HCT116 (cell line): ENCODE results near the gene EIF4G3. TPM values are rescaled to one million over a fixed set of nuclear protein-coding genes. Genes with fewer than 3 reads are reported as not detected.
A peak's percentile ranks its signal among the peaks of the same experiment; 100 is the strongest.

Source experiments
- ATAC-seq: fragments of 200-7000 bp; cut with Tn5 transposase; 2 replicates; pipeline ENCODE4 v1.9.1; 2020; ENCODE audit warnings: mild to moderate bottlenecking, moderate library complexity
- BruUV-seq: library from RNA; stranded (reverse); fragments of 400-500 nt; replicated peaks from 2 replicates; lab custom pipeline; 2021; lab: Mats Ljungman, UMichigan
- CTCF ChIA-PET: fragments of 300-600 bp; sonication (Branson Sonifier 250); formaldehyde crosslinking; loops from one replicate; lab custom pipeline; 2021; ENCODE audit warnings: antibody characterized with exemption; lab: Charles Lee
- POLR2A ChIA-PET: fragments of 300-600, 350-600 bp; sonication (Branson Sonifier 250); formaldehyde crosslinking; loops from one replicate; lab custom pipeline; 2021; ENCODE audit warnings: antibody characterized with exemption; lab: Charles Lee
- RAD21 ChIA-PET, 2 experiments: fragments of 300-600 bp; sonication (Branson Sonifier 250); formaldehyde crosslinking; loops; one replicate each; lab custom pipeline; 2023; ENCODE audit warnings: low total read pairs in 2 of 2; ENCODE audit not compliant: uncharacterized antibody in 2 of 2, unreplicated experiment in 2 of 2, low non-redundant PET in 1 of 2; lab: Charles Lee
- DNase-seq: peaks from one replicate; pipeline ENCODE4 v3.0.0-alpha.2; 2010; ENCODE audit warnings: low read depth, low spot score
- H2AFZ ChIP-seq: fragments of 200-600 bp; shearing (Covaris generic), sonication (generic); 2 replicates; pipeline ENCODE4 v1.6.1; 2017; ENCODE audit warnings: low read depth, mixed run types, mixed read lengths, antibody characterized with exemption, low read length; ENCODE audit not compliant: poor library complexity, severe bottlenecking
- H3K27ac ChIP-seq: 2 replicates; pipeline ENCODE4 v1.5.1; 2012; ENCODE audit warnings: low read depth, low read length
- H3K27me3 ChIP-seq: fragments of 200-600 bp; sonication (generic); 2 replicates; pipeline ENCODE4 v1.6.1; 2016; ENCODE audit warnings: mixed run types, low read length, mixed read lengths; ENCODE audit not compliant: insufficient read depth
- H3K36me3 ChIP-seq, 2 experiments: fragments of 200-500 bp in 1 of 2; fragments of 200-600 bp in 1 of 2; sonication (Bioruptor generic) in 1 of 2; sonication (generic) in 1 of 2; 2 replicates each; pipeline versions ENCODE4 v1.5.1 to v1.6.1; 2014 to 2016; ENCODE audit warnings: low read length in 2 of 2, inconsistent platforms in 1 of 2, mixed read lengths in 1 of 2, mixed run types in 1 of 2; ENCODE audit not compliant: insufficient read depth in 2 of 2, control insufficient read depth in 1 of 2
- H3K4me1 ChIP-seq, 2 experiments: fragments of 200-600 bp in 1 of 2; sonication (generic) in 1 of 2; 2 replicates each; pipeline versions ENCODE4 v1.5.1 to v1.6.1; 2012 to 2017; ENCODE audit warnings: low read length in 2 of 2, inconsistent platforms in 1 of 2, mild to moderate bottlenecking in 1 of 2, mixed read lengths in 1 of 2, mixed run types in 1 of 2, moderate library complexity in 1 of 2; ENCODE audit not compliant: insufficient read depth in 2 of 2, control insufficient read depth in 1 of 2
- H3K4me2 ChIP-seq: fragments of 200-600 bp; sonication (generic); 2 replicates; pipeline ENCODE4 v1.6.1; 2017; ENCODE audit warnings: mixed run types, low read length, mixed read lengths
- H3K4me3 ChIP-seq, 2 experiments: fragments of 200-600 bp in 1 of 2; sonication (generic) in 1 of 2; replicated peaks in 1 of 2; 2 replicates each; pipeline ENCODE4 v1.5.1; 2011 to 2016; ENCODE audit warnings: low read length in 2 of 2, control low read depth in 1 of 2, low read depth in 1 of 2, mild to moderate bottlenecking in 1 of 2, mixed read lengths in 1 of 2, mixed run types in 1 of 2
- H3K79me2 ChIP-seq: fragments of 200-600 bp; sonication (generic); 2 replicates; pipeline ENCODE4 v1.6.1; 2017; ENCODE audit warnings: mild to moderate bottlenecking, mixed run types, low read length, moderate library complexity, mixed read lengths; ENCODE audit not compliant: insufficient read depth
- H3K9ac ChIP-seq: fragments of 200-600 bp; sonication (generic); 2 replicates; pipeline ENCODE4 v1.6.1; 2016; ENCODE audit warnings: low read length, mixed read lengths
- H3K9me2 ChIP-seq: fragments of 200-600 bp; sonication (generic), shearing (Covaris generic); 2 replicates; pipeline ENCODE4 v1.6.1; 2017; ENCODE audit warnings: mixed run types, mild to moderate bottlenecking, moderate library complexity; ENCODE audit not compliant: insufficient read depth
- H3K9me3 ChIP-seq, 2 experiments: fragments of 200-500 bp in 1 of 2; fragments of 200-600 bp in 1 of 2; sonication (Bioruptor generic) in 1 of 2; sonication (generic) in 1 of 2; 2 replicates each; pipeline ENCODE4 v1.6.1; 2014 to 2017; ENCODE audit warnings: low read length in 2 of 2, mixed read lengths in 2 of 2, inconsistent platforms in 1 of 2, low read depth in 1 of 2, mild to moderate bottlenecking in 1 of 2, mixed run types in 1 of 2, moderate library complexity in 1 of 2; ENCODE audit not compliant: control insufficient read depth in 1 of 2, insufficient read depth in 1 of 2
- H4K20me1 ChIP-seq: fragments of 200-600 bp; sonication (generic), shearing (Covaris generic); 2 replicates; pipeline ENCODE4 v1.6.1; 2017; ENCODE audit warnings: mixed run types, mild to moderate bottlenecking, moderate library complexity; ENCODE audit not compliant: insufficient read depth
- CBX3 ChIP-seq: IDR thresholded peaks from 2 replicates; pipeline ENCODE4 v1.6.1; 2012; ENCODE audit warnings: low read depth
- EZH2 ChIP-seq: fragments of 200-600 bp; sonication (generic); IDR thresholded peaks from 2 replicates; pipeline ENCODE4 v1.6.1; 2017; ENCODE audit warnings: antibody characterized with exemption, mixed run types
- JUND ChIP-seq: IDR thresholded peaks from 2 replicates; pipeline ENCODE4 v1.6.1; 2012
- POLR2A ChIP-seq: IDR thresholded peaks from 2 replicates; pipeline ENCODE4 v1.7.0; 2011; ENCODE audit warnings: borderline replicate concordance; ENCODE audit not compliant: insufficient read depth, insufficient read length; ENCODE audit errors: extremely low read depth
- POLR2AphosphoS5 ChIP-seq: IDR thresholded peaks from 2 replicates; pipeline ENCODE4 v1.6.1; 2011; ENCODE audit warnings: mild to moderate bottlenecking, low read depth, low read length, moderate library complexity
- RAD21 ChIP-seq: IDR thresholded peaks from 2 replicates; pipeline ENCODE4 v1.6.1; 2012; ENCODE audit warnings: low read depth, mild to moderate bottlenecking
- REST ChIP-seq: IDR thresholded peaks from 2 replicates; pipeline ENCODE4 v1.6.1; 2012; ENCODE audit warnings: low read depth
- SIN3A ChIP-seq: IDR thresholded peaks from 2 replicates; pipeline ENCODE4 v1.6.1; 2012; ENCODE audit warnings: low read depth
- SRF ChIP-seq: IDR thresholded peaks from 2 replicates; pipeline ENCODE4 v1.6.1; 2012; ENCODE audit warnings: low read depth
- YY1 ChIP-seq: IDR thresholded peaks from 2 replicates; pipeline ENCODE4 v1.6.1; 2011; ENCODE audit warnings: low read length, low read depth, moderate library complexity, mild to moderate bottlenecking; ENCODE audit not compliant: insufficient replicate concordance; ENCODE audit errors: extremely low read depth
- ZBTB33 ChIP-seq: IDR thresholded peaks from 2 replicates; pipeline ENCODE4 v1.6.1; 2011; ENCODE audit warnings: mild to moderate bottlenecking, low read length, moderate library complexity; ENCODE audit not compliant: insufficient replicate concordance; ENCODE audit errors: extremely low read depth
- intact Hi-C: fragments of 100-400 bp; cut with micrococcal nuclease; formaldehyde crosslinking; loops from 2 replicates; pipeline ENCODE4 v1.10.0; 2022
- total RNA-seq: library from RNA; stranded (reverse); gene quantifications from one replicate; pipeline ENCODE4 v1.2.1, GENCODE V29; 2021; ENCODE audit not compliant: unreplicated experiment
- TF ChIP-seq, protein P1 (sequence below), 3 experiments: fragments of 200-600 bp in 1 of 3; sonication (generic) in 1 of 3; IDR thresholded peaks in 2 of 3; conservative IDR thresholded peaks in 1 of 3; 2 replicates each; pipeline ENCODE4 v1.5.1; 2012 to 2017; ENCODE audit warnings: low read depth in 2 of 3, low read length in 2 of 3, antibody characterized with exemption in 1 of 3, borderline replicate concordance in 1 of 3, control low read depth in 1 of 3, mild to moderate bottlenecking in 1 of 3, mixed read lengths in 1 of 3, mixed run types in 1 of 3, moderate library complexity in 1 of 3; ENCODE audit not compliant: insufficient read depth in 1 of 3
- TF ChIP-seq, protein P2 (sequence below): IDR thresholded peaks from 2 replicates; pipeline ENCODE4 v1.6.1; 2012

The EIF4G3 gene
- total RNA-seq, 1 experiment from 2014 or later: 40.1 TPM

GRCh38 chr1:21000245-21000594 is 176.5 kb downstream of the EIF4G3 start:
- H3K9me2 ChIP-seq: no peaks in the 10 kb centered on the region
- H3K9me3 ChIP-seq: no peaks in the 10 kb centered on the region
- H3K79me2 ChIP-seq: no peaks in the 10 kb centered on the region; the same call in 1 of the 2 replicates
- no peak for TF ChIP-seq REST
- TF ChIP-seq SIN3A: no peak
- TF ChIP-seq, protein P1, sequence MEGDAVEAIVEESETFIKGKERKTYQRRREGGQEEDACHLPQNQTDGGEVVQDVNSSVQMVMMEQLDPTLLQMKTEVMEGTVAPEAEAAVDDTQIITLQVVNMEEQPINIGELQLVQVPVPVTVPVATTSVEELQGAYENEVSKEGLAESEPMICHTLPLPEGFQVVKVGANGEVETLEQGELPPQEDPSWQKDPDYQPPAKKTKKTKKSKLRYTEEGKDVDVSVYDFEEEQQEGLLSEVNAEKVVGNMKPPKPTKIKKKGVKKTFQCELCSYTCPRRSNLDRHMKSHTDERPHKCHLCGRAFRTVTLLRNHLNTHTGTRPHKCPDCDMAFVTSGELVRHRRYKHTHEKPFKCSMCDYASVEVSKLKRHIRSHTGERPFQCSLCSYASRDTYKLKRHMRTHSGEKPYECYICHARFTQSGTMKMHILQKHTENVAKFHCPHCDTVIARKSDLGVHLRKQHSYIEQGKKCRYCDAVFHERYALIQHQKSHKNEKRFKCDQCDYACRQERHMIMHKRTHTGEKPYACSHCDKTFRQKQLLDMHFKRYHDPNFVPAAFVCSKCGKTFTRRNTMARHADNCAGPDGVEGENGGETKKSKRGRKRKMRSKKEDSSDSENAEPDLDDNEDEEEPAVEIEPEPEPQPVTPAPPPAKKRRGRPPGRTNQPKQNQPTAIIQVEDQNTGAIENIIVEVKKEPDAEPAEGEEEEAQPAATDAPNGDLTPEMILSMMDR (IDR thresholded peaks at IDR 0.05 in 2 of 3, conservative IDR thresholded peaks at IDR 0.05 in 1 of 3; ENCODE audit: borderline replicate concordance in 1 of 3, insufficient read depth in 1 of 3, low read depth in 2 of 3, low read length in 2 of 3): no peak
- no peak for TF ChIP-seq POLR2A
- no peak for TF ChIP-seq EZH2
- no peak for TF ChIP-seq ZBTB33
- TF ChIP-seq POLR2AphosphoS5: no peak
- no peak for TF ChIP-seq JUND
- TF ChIP-seq RAD21: no peak
- no peak for TF ChIP-seq CBX3
- no peak for TF ChIP-seq SRF
- TF ChIP-seq, protein P2, sequence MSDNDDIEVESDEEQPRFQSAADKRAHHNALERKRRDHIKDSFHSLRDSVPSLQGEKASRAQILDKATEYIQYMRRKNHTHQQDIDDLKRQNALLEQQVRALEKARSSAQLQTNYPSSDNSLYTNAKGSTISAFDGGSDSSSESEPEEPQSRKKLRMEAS: no peak
- TF ChIP-seq YY1: no peak
- no peaks in the 10 kb centered on the region for H3K4me1 ChIP-seq
- no peak overlapping the region for H3K9ac ChIP-seq
- TSS peak; percentile 21 for BruUV-seq
- H4K20me1 ChIP-seq: 0 out of 2 replicates have a peak, but pooled peaks cover 5% of the 10 kb centered on the region
- intact Hi-C loops: no loop called here
- H3K27ac ChIP-seq: no peak overlapping the region
- no peaks in the 10 kb centered on the region for H3K36me3 ChIP-seq
- H3K4me3 ChIP-seq: no peak overlapping the region
- no peak overlapping the region for H3K4me2 ChIP-seq
- ChIA-PET POLR2A (no interaction called here), RAD21 (no interaction called here), CTCF (no interaction called here)
- no peaks in the 10 kb centered on the region for H3K27me3 ChIP-seq
- no peak overlapping the region for H2AFZ ChIP-seq
- no peak for ATAC-seq
- no peak for DNase-seq
